Liver (tissue), 9 donors: Measurements from ENCODE around the gene IGLL5. TPM values are rescaled to one million over a fixed set of nuclear protein-coding genes. Genes with fewer than 3 reads are reported as not detected.

ENCODE experiments used
- DNase-seq: peaks from one replicate; pipeline ENCODE4 v3.0.0-alpha.2; 2017; ENCODE audit warnings: low spot score
- H3K27ac ChIP-seq, 2 donors: one replicate each; pipeline ENCODE4 v1.7.0; 2013; ENCODE audit warnings: inconsistent platforms in 2 of 2, low read length in 2 of 2, control low read depth in 1 of 2, low read depth in 1 of 2, mild to moderate bottlenecking in 1 of 2
- H3K27me3 ChIP-seq, 4 donors: one replicate each; pipeline versions ENCODE4 v1.6.1 to v1.7.0; 2013; ENCODE audit warnings: low read length in 3 of 4, inconsistent platforms in 1 of 4, mild to moderate bottlenecking in 1 of 4, moderate library complexity in 1 of 4; ENCODE audit not compliant: control insufficient read depth in 4 of 4, insufficient read depth in 4 of 4
- H3K36me3 ChIP-seq, 4 donors: one replicate each; pipeline versions ENCODE4 v1.6.1 to v1.7.0; 2013; ENCODE audit warnings: low read length in 3 of 4, mild to moderate bottlenecking in 3 of 4, low read depth in 1 of 4, moderate library complexity in 1 of 4; ENCODE audit not compliant: control insufficient read depth in 4 of 4, insufficient read depth in 3 of 4
- H3K4me1 ChIP-seq, 4 donors: one replicate each; pipeline versions ENCODE4 v1.6.1 to v1.7.0; 2013; ENCODE audit warnings: low read length in 3 of 4, mild to moderate bottlenecking in 3 of 4, moderate library complexity in 1 of 4; ENCODE audit not compliant: control insufficient read depth in 4 of 4, insufficient read depth in 4 of 4
- H3K4me3 ChIP-seq, 3 donors: one replicate each; pipeline versions ENCODE4 v1.6.1 to v1.7.0; 2013; ENCODE audit warnings: low read length in 3 of 3, control low read depth in 1 of 3, low read depth in 1 of 3, mild to moderate bottlenecking in 1 of 3
- H3K9ac ChIP-seq, 2 donors: one replicate each; pipeline ENCODE4 v1.7.0; 2013; ENCODE audit warnings: low read length in 2 of 2, mild to moderate bottlenecking in 2 of 2, moderate library complexity in 2 of 2, control low read depth in 1 of 2, low read depth in 1 of 2
- H3K9me3 ChIP-seq, 4 donors: one replicate each; pipeline versions ENCODE4 v1.6.1 to v1.7.0; 2013; ENCODE audit warnings: low read length in 3 of 4; ENCODE audit not compliant: control insufficient read depth in 4 of 4
- ATF3 ChIP-seq: IDR thresholded peaks from 2 replicates; pipeline ENCODE4 v1.6.1; 2016; ENCODE audit warnings: antibody characterized with exemption
- CTCF ChIP-seq: fragments of 150-350 bp; IDR thresholded peaks from 2 replicates; pipeline ENCODE4 v1.5.1; 2017; ENCODE audit warnings: improper control_type of control experiment, low read depth, low read length; ENCODE audit not compliant: missing input control
- EGR1 ChIP-seq, 2 donors: IDR thresholded peaks; 2 replicates each; pipeline ENCODE4 v1.6.1; 2016 to 2018; ENCODE audit warnings: antibody characterized with exemption in 2 of 2, low read depth in 2 of 2
- FOXA1 ChIP-seq: IDR thresholded peaks from 2 replicates; pipeline ENCODE4 v1.6.1; 2016; ENCODE audit warnings: antibody characterized with exemption
- FOXA2 ChIP-seq: IDR thresholded peaks from 2 replicates; pipeline ENCODE4 v1.6.1; 2016; ENCODE audit warnings: antibody characterized with exemption
- GABPA ChIP-seq, 2 donors: IDR thresholded peaks in 1 of 2; conservative IDR thresholded peaks in 1 of 2; 2 replicates each; pipeline ENCODE4 v1.6.1; 2016; ENCODE audit warnings: antibody characterized with exemption in 2 of 2, mild to moderate bottlenecking in 1 of 2, moderate library complexity in 1 of 2
- HNF4A ChIP-seq, 2 donors: conservative IDR thresholded peaks; 2 replicates each; pipeline ENCODE4 v1.6.1; 2016; ENCODE audit warnings: antibody characterized with exemption in 2 of 2, mild to moderate bottlenecking in 2 of 2
- HNF4G ChIP-seq: IDR thresholded peaks from 2 replicates; pipeline ENCODE4 v1.6.1; 2016; ENCODE audit warnings: antibody characterized with exemption
- JUND ChIP-seq, 2 donors: IDR thresholded peaks; 2 replicates each; pipeline ENCODE4 v1.6.1; 2016; ENCODE audit warnings: antibody characterized with exemption in 2 of 2
- MAX ChIP-seq: IDR thresholded peaks from 2 replicates; pipeline ENCODE4 v1.6.1; 2016; ENCODE audit warnings: antibody characterized with exemption
- NR2F2 ChIP-seq: IDR thresholded peaks from 2 replicates; pipeline ENCODE4 v1.6.1; 2016; ENCODE audit warnings: antibody characterized with exemption
- RAD21 ChIP-seq, 2 donors: IDR thresholded peaks; 2 replicates each; pipeline ENCODE4 v1.6.1; 2016; ENCODE audit warnings: antibody characterized with exemption in 2 of 2, mild to moderate bottlenecking in 2 of 2
- REST ChIP-seq: IDR thresholded peaks from 2 replicates; pipeline ENCODE4 v1.6.1; 2016; ENCODE audit warnings: antibody characterized with exemption, mild to moderate bottlenecking
- RXRA ChIP-seq, 2 donors: IDR thresholded peaks; 2 replicates each; pipeline ENCODE4 v1.6.1; 2017 to 2018; ENCODE audit warnings: antibody characterized with exemption in 2 of 2, mild to moderate bottlenecking in 1 of 2
- SP1 ChIP-seq: IDR thresholded peaks from 2 replicates; pipeline ENCODE4 v1.6.1; 2018; ENCODE audit warnings: antibody characterized with exemption, mild to moderate bottlenecking
- TAF1 ChIP-seq: conservative IDR thresholded peaks from 2 replicates; pipeline ENCODE4 v1.6.1; 2016; ENCODE audit warnings: antibody characterized with exemption, mild to moderate bottlenecking
- YY1 ChIP-seq: IDR thresholded peaks from 2 replicates; pipeline ENCODE4 v1.6.1; 2016; ENCODE audit warnings: antibody characterized with exemption, mild to moderate bottlenecking
- ZBTB33 ChIP-seq: IDR thresholded peaks from 2 replicates; pipeline ENCODE4 v1.6.1; 2016; ENCODE audit warnings: antibody characterized with exemption
- WGBS: extraction: QIAGEN DNeasy Blood & Tissue Kit; methylation state at CpG from one replicate; pipeline ENCODE4 v1.1.7; 2013; 5-methylcytosine and 5-hydroxymethylcytosine counted together
- polyA plus RNA-seq, 2 donors: library from polyadenylated mRNA; stranded (reverse) in 1 of 2; unstranded in 1 of 2; fragments of 200-250 nt in 1 of 2; fragments of >200 nt in 1 of 2; fragmentation: Nextera tagmentation in 1 of 2; extraction: Ambion mirVana in 1 of 2; gene quantifications; one replicate each; pipeline versions ENCODE4 v1.2.1 to v1.2.3, GENCODE V29; 2013 to 2015
- total RNA-seq, 2 donors: library from RNA; depleted of rRNA; stranded (reverse); fragments of >200 nt; gene quantifications; one replicate each; pipeline ENCODE4 v1.2.3, GENCODE V29; 2014
- donor health status: healthy.
- donor health status: healthy.
- donor health status: healthy.
- donor health status: healthy.
- donor health status: healthy.

The IGLL5 gene
- total and polyA plus RNA-seq, 4 donors: 1.3 to 13.4 (median 3.4) TPM

- Histone ChIP-seq H3K4me1 (no peaks in the 10 kb centered on the region), H3K9me3 (no peaks in the 10 kb centered on the region), H3K27me3 (no peaks in the 10 kb centered on the region), H3K27ac (no peak overlapping the region), H3K4me3 (no peak overlapping the region), H3K36me3 (no peaks in the 10 kb centered on the region), H3K9ac (no peak overlapping the region)
- no peak for DNase-seq
- WGBS: 77% methylated on average over 4 of the region's 4 CpGs
- no peak for TF ChIP-seq MAX
- TF ChIP-seq ATF3: no peak
- no peak for TF ChIP-seq ZBTB33
- TF ChIP-seq SP1: no peak
- TF ChIP-seq YY1: no peak
- TF ChIP-seq RXRA (IDR thresholded peaks at IDR 0.05): no peak
- TF ChIP-seq TAF1: no peak
- no peak for TF ChIP-seq EGR1 (IDR thresholded peaks at IDR 0.05; ENCODE audit: low read depth in 2 of 2)
- TF ChIP-seq RAD21 (IDR thresholded peaks at IDR 0.05): no peak
- no peak for TF ChIP-seq GABPA (IDR thresholded peaks at IDR 0.05 in 1 of 2, conservative IDR thresholded peaks at IDR 0.05 in 1 of 2)
- TF ChIP-seq FOXA1: no peak
- TF ChIP-seq NR2F2: no peak
- TF ChIP-seq JUND (IDR thresholded peaks at IDR 0.05): no peak
These were observed 48.0 kb downstream of the IGLL5 start for GRCh38 chr22:22935546-22936157.

GRCh38 chr22:22936180-22936914, 48.7 kb downstream of the IGLL5 start:
- TF ChIP-seq GABPA (IDR thresholded peaks at IDR 0.05 in 1 of 2, conservative IDR thresholded peaks at IDR 0.05 in 1 of 2) (no peak), RXRA (IDR thresholded peaks at IDR 0.05) (no peak), RAD21 (IDR thresholded peaks at IDR 0.05) (no peak), MAX (no peak), JUND (IDR thresholded peaks at IDR 0.05) (no peak), FOXA1 (no peak), ATF3 (no peak), CTCF (no peak), REST (no peak), ZBTB33 (no peak), HNF4A (conservative IDR thresholded peaks at IDR 0.05) (no peak), EGR1 (IDR thresholded peaks at IDR 0.05; ENCODE audit: low read depth in 2 of 2) (no peak), TAF1 (no peak), HNF4G (no peak), FOXA2 (no peak), SP1 (no peak), YY1 (no peak), NR2F2 (no peak)
- H3K9ac ChIP-seq: no peak overlapping the region
- no peaks in the 10 kb centered on the region for H3K27me3 ChIP-seq
- H3K4me3 ChIP-seq: no peak overlapping the region
- WGBS: 91% methylated on average over 15 of the region's 15 CpGs
- H3K27ac ChIP-seq: no peak overlapping the region
- H3K9me3 ChIP-seq: no peaks in the 10 kb centered on the region
- H3K4me1 ChIP-seq: no peaks in the 10 kb centered on the region
- no peaks in the 10 kb centered on the region for H3K36me3 ChIP-seq
- DNase-seq: no peak
